Globus pallidus (tissue), 1 donor: Measurements from ENCODE around the gene POM121L12.

Source experiments
- DNase-seq: peaks from one replicate; pipeline ENCODE4 v3.0.0-alpha.2; 2015; ENCODE audit warnings: low spot score

POM121L12 gene

GRCh38 chr7:53035499-53036412, at the start of gene POM121L12:
TSS of gene POM121L12 (plus strand) at chr7:53035633. CDS start at chr7:53035672, 39 bp downstream.
- DNase-seq = no peak

GRCh38 chr7:52992001-52992400, 43.4 kb upstream of the POM121L12 start:
- DNase-seq = no peak

GRCh38 chr7:52992479-52993162, 42.8 kb upstream of the POM121L12 start:
- DNase-seq = no peak

GRCh38 chr7:52995676-52996075, 39.8 kb upstream of the POM121L12 start:
- no peak for DNase-seq

- no peak for DNase-seq
Measured at GRCh38 chr7:53001221-53001620, 34.2 kb upstream of the POM121L12 start.

- no peak for DNase-seq
Measured at GRCh38 chr7:53002389-53002788, 33.0 kb upstream of the POM121L12 start.

- no peak for DNase-seq
Measured at GRCh38 chr7:53003653-53004445, 31.6 kb upstream of the POM121L12 start.

- DNase-seq = no peak
Measured at GRCh38 chr7:53013925-53014324, 21.5 kb upstream of the POM121L12 start.

GRCh38 chr7:53015463-53015862, 20.0 kb upstream of the POM121L12 start:
- no peak for DNase-seq

GRCh38 chr7:53022893-53023292, 12.5 kb upstream of the POM121L12 start:
- no peak for DNase-seq

GRCh38 chr7:53048638-53049037, 13.2 kb downstream of the POM121L12 start:
- DNase-seq = no peak

- DNase-seq = no peak
Measured at GRCh38 chr7:53050433-53050832, 15.0 kb downstream of the POM121L12 start.

- no peak for DNase-seq
Measured at GRCh38 chr7:53059591-53059990, 24.2 kb downstream of the POM121L12 start.

- no peak for DNase-seq
Measured at GRCh38 chr7:53060066-53060465, 24.6 kb downstream of the POM121L12 start.

GRCh38 chr7:53062796-53063195, 27.4 kb downstream of the POM121L12 start:
- DNase-seq = peak; percentile 60

- no peak for DNase-seq
Measured at GRCh38 chr7:53068673-53069072, 33.2 kb downstream of the POM121L12 start.

- no peak for DNase-seq
Measured at GRCh38 chr7:53070883-53071282, 35.5 kb downstream of the POM121L12 start.
